HepG2 (cell line): ENCODE measurements around the gene S100A13. TPM values are rescaled to one million over a fixed set of nuclear protein-coding genes. Genes with fewer than 3 reads are reported as not detected.

ENCODE experiments used
- ATAD3A ChIP-seq: sonication (generic); formaldehyde crosslinking; IDR thresholded peaks from 2 replicates; pipeline ENCODE4 v1.4.0; 2020; ENCODE audit warnings: missing genetic modification reagents
- BCL3 ChIP-seq: sonication (generic); formaldehyde crosslinking; IDR thresholded peaks from 2 replicates; pipeline ENCODE4 v1.5.1; 2020; ENCODE audit warnings: mild to moderate bottlenecking, missing genetic modification reagents, moderate library complexity
- CEBPG ChIP-seq: IDR thresholded peaks from 2 replicates; pipeline ENCODE4 v1.6.1; 2016
- CHCHD3 ChIP-seq: sonication (generic); formaldehyde crosslinking; IDR thresholded peaks from 2 replicates; pipeline ENCODE4 v1.8.0; 2022; ENCODE audit warnings: mild to moderate bottlenecking, missing genetic modification reagents, moderate library complexity
- CHD4 ChIP-seq: fragments of 200-600 bp; sonication (generic); IDR thresholded peaks from 2 replicates; pipeline ENCODE4 v1.7.0; 2017; ENCODE audit warnings: mild to moderate bottlenecking, low read length, borderline replicate concordance
- HDAC6 ChIP-seq: fragments of 200-600 bp; sonication (generic); IDR thresholded peaks from 2 replicates; pipeline ENCODE4 v1.7.0; 2017; ENCODE audit warnings: mild to moderate bottlenecking, antibody characterized with exemption, low read length, low read depth
- KAT7 ChIP-seq: IDR thresholded peaks from 2 replicates; pipeline ENCODE4 v1.6.1; 2018; ENCODE audit warnings: borderline replicate concordance, missing compliant biosample characterization
- MBD4 ChIP-seq: IDR thresholded peaks from 2 replicates; pipeline ENCODE4 v1.6.1; 2012; ENCODE audit warnings: low read length, inconsistent platforms, borderline replicate concordance
- MTA1 ChIP-seq: sonication (generic); formaldehyde crosslinking; IDR thresholded peaks from 2 replicates; pipeline ENCODE4 v1.4.0; 2020; ENCODE audit warnings: missing genetic modification reagents, mild to moderate bottlenecking, borderline replicate concordance
- NFE2 ChIP-seq: sonication (generic); formaldehyde crosslinking; IDR thresholded peaks from 2 replicates; pipeline ENCODE4 v1.4.0; 2020; ENCODE audit warnings: missing genetic modification reagents
- PHF8 ChIP-seq: sonication (generic); formaldehyde crosslinking; IDR thresholded peaks from 2 replicates; pipeline ENCODE4 v1.5.0; 2020; ENCODE audit warnings: missing genetic modification reagents
- PRDM4 ChIP-seq: sonication (generic); formaldehyde crosslinking; IDR thresholded peaks from 2 replicates; pipeline ENCODE4 v1.9.0; 2021; ENCODE audit warnings: missing genetic modification reagents, borderline replicate concordance
- RAD51 ChIP-seq: fragments of 450-650 bp; IDR thresholded peaks from 2 replicates; pipeline ENCODE4 v1.6.1; 2016; ENCODE audit warnings: borderline replicate concordance
- RFX5 ChIP-seq: IDR thresholded peaks from 2 replicates; pipeline ENCODE4 v1.6.1; 2011; ENCODE audit warnings: low read depth, low read length, improper control_type of control experiment
- SETDB1 ChIP-seq: sonication (generic); formaldehyde crosslinking; IDR thresholded peaks from 2 replicates; pipeline ENCODE4 v1.5.1; 2020; ENCODE audit warnings: missing genetic modification reagents, mild to moderate bottlenecking, borderline replicate concordance
- SKIL ChIP-seq: sonication (generic); formaldehyde crosslinking; IDR thresholded peaks from 2 replicates; pipeline ENCODE4 v1.8.0; 2022; ENCODE audit warnings: missing genetic modification reagents, mild to moderate bottlenecking, moderate library complexity, borderline replicate concordance
- YY1 ChIP-seq: IDR thresholded peaks from 2 replicates; pipeline ENCODE4 v1.6.1; 2011; ENCODE audit warnings: low read length, low read depth, moderate library complexity, mild to moderate bottlenecking; ENCODE audit not compliant: insufficient read depth, insufficient replicate concordance
- ZFP91 ChIP-seq: sonication (generic); formaldehyde crosslinking; IDR thresholded peaks from 2 replicates; pipeline ENCODE4 v1.9.0; 2022; ENCODE audit warnings: missing genetic modification reagents, mild to moderate bottlenecking, borderline replicate concordance
- ZNF317 ChIP-seq: sonication (generic); formaldehyde crosslinking; IDR thresholded peaks from 2 replicates; pipeline ENCODE4 v1.5.0; 2020; ENCODE audit warnings: mild to moderate bottlenecking, missing genetic modification reagents
- ZNF337 ChIP-seq: sonication (generic); formaldehyde crosslinking; IDR thresholded peaks from 2 replicates; pipeline ENCODE4 v1.5.1; 2020; ENCODE audit warnings: missing genetic modification reagents, low read depth, mild to moderate bottlenecking, borderline replicate concordance
- polyA plus RNA-seq, 8 experiments: library from polyadenylated mRNA; depleted of rRNA in 3 of 8; stranded (reverse) in 7 of 8; unstranded in 1 of 8; fragments of >200 nt; fragmentation: Illumina TruSeq in 4 of 8; extraction: Trizol in 4 of 8; gene quantifications; 2 replicates each; pipeline versions ENCODE4 v1.2.1 to v1.2.3, GENCODE V29; 2011 to 2016; ENCODE audit warnings: low read depth in 4 of 8, missing spikeins in 1 of 8, mixed read lengths in 1 of 8; ENCODE audit not compliant: insufficient read depth in 1 of 8
- total RNA-seq, 5 experiments: library from RNA; depleted of rRNA; stranded (reverse); fragments of >200 nt; fragmentation: Illumina TruSeq; extraction: Trizol; gene quantifications; 2 replicates each; pipeline ENCODE4 v1.2.3, GENCODE V29; 2016; ENCODE audit warnings: low read depth in 1 of 5

Gene S100A13
- total and polyA plus RNA-seq, 2 of the 13 experiments (the other 11 are each of a cell fraction or from before 2014, with no cell fraction given): 89.5 to 172 TPM

- TF ChIP-seq CEBPG (peak; percentile 76), HDAC6 (no peak; the same call in 1 of the 2 replicates), SKIL (CRISPR knock-in tag) (no peak), KAT7 (CRISPR knock-in tag) (no peak; the same call in 1 of the 2 replicates), CHD4 (no peak; the same call in 1 of the 2 replicates), RAD51 (no peak), PRDM4 (CRISPR knock-in tag) (no peak), YY1 (peak; percentile 99), RFX5 (0 out of 2 replicates have a peak, but pooled peaks have one; percentile 4), BCL3 (CRISPR knock-in tag) (peak; percentile 61), MBD4 (no peak), ATAD3A (CRISPR knock-in tag) (no peak), ZFP91 (peak; percentile 93), CHCHD3 (CRISPR knock-in tag) (no peak), ZNF337 (CRISPR knock-in tag) (no peak), PHF8 (CRISPR knock-in tag) (peak; percentile 82), ZNF317 (CRISPR knock-in tag) (peak; percentile 55; the same call in 1 of the 2 replicates), NFE2 (CRISPR knock-in tag) (no peak), MTA1 (no peak), SETDB1 (CRISPR knock-in tag) (no peak)
Measured at GRCh38 chr1:153633754-153634665, 6.7 kb upstream of the S100A13 start, which contains the start of gene CHTOP (continued).
